GM12801 (cell line): ENCODE results near the gene RIT2.

Experiments used
- TF ChIP-seq, protein P1 (sequence below): IDR thresholded peaks from one replicate; pipeline ENCODE4 v1.5.1; 2011; ENCODE audit warnings: control low read depth; ENCODE audit not compliant: insufficient read length; ENCODE audit errors: extremely low read depth

The RIT2 gene

DNA sequence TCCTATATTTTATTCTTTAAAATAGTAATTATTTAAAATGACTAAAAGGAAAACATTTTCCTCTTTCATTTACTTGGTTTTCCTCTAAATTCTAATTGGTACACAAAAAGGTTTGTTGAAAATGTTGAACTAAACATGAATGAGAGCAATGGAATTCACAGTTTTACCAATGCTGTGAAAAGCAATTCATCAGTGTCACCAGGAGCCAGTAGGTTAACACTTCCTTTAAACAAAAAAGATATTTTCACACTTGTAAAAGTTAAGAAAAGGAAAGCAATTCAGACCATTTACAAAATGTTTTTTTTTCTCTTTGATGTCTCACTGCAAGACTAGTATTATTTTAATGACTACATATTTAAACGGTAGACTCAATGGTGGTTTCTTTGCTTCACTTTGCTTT, 341.6 kb downstream of the RIT2 start:
- TF ChIP-seq, protein P1, sequence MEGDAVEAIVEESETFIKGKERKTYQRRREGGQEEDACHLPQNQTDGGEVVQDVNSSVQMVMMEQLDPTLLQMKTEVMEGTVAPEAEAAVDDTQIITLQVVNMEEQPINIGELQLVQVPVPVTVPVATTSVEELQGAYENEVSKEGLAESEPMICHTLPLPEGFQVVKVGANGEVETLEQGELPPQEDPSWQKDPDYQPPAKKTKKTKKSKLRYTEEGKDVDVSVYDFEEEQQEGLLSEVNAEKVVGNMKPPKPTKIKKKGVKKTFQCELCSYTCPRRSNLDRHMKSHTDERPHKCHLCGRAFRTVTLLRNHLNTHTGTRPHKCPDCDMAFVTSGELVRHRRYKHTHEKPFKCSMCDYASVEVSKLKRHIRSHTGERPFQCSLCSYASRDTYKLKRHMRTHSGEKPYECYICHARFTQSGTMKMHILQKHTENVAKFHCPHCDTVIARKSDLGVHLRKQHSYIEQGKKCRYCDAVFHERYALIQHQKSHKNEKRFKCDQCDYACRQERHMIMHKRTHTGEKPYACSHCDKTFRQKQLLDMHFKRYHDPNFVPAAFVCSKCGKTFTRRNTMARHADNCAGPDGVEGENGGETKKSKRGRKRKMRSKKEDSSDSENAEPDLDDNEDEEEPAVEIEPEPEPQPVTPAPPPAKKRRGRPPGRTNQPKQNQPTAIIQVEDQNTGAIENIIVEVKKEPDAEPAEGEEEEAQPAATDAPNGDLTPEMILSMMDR, result no peak

- TF ChIP-seq, protein P1, result no peak
Measured at GRCh38 chr18:42771936-42772335, 343.5 kb downstream of the RIT2 start.

DNA sequence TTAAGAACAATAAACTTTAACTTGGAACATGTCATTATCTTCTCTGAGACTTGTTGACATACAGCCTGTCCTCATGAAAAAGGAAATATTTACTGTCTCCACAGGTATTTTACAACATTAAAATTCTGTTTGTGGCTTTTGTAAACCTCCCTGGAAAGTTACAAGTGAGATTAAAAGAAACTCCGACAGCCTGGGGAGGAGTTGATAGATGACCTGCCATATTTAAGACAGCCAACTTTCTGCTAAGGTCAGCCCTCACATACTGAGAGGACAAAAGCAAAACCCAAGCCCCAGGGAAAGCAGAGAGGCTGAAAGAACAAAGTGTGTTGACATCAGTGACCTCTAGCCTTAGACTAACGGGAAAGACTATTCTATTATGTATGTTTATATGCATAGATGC, 350.2 kb downstream of the RIT2 start:
- TF ChIP-seq, protein P1, result no peak

- TF ChIP-seq, protein P1, result no peak
Measured at GRCh38 chr18:42760290-42760689, 355.2 kb downstream of the RIT2 start.

GRCh38 chr18:42758852-42759251, 356.6 kb downstream of the RIT2 start:
- TF ChIP-seq, protein P1, result no peak

DNA sequence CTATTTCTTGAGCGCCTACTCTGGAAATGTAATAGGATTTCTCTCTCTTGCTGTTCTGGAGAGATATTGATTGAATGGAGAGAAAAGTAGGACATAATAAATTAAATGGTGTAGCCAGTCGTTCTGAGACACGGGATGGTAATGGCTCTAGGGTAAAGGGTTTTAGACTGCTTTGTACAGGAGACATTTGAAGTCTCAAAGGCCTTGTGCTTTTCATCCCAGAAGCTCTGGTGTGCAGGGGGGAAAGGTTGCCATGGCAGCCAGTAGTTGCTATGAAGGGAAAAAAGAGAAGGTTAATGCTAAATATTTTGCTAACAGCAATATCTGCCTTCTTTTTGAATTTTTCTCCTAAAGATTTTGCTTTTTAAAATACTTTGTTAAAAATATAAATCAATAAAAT, 359.3 kb downstream of the RIT2 start:
- TF ChIP-seq, protein P1, result no peak

- TF ChIP-seq, protein P1, result no peak
Measured at GRCh38 chr18:42752916-42753315, 362.6 kb downstream of the RIT2 start.

DNA sequence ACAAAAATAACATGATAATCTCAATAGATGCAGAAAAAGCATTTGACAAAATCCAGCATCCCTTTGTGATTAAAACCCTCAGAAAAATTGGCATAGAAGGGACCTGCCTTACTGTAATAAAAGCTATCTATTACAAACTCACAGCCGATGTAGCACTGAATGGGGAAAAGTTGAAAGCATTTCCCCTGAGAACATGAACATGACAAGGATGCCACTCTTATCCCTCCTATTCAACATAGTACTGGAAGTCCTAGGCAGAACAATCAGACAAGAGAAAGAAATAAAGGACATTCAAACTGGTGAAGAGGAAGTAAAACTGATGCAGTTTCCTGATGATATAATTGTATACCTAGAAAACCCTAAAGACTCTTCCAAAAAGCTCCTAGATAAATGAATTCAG, 368.7 kb downstream of the RIT2 start:
- TF ChIP-seq, protein P1, result no peak
